Brain microvascular endothelial cell (primary cell): ENCODE measurements around the gene ADD3.

Experiments used
- DNase-seq: peaks from one replicate; pipeline ENCODE4 v3.0.0-alpha.2; 2020
- H3K27ac ChIP-seq: fragments of 250-450 bp; sonication (Bioruptor Pico); 2 replicates; pipeline ENCODE4 v1.5.1; 2020; ENCODE audit warnings: mild to moderate bottlenecking, moderate library complexity
- H3K27me3 ChIP-seq: fragments of 250-450 bp; sonication (Bioruptor Pico); replicated peaks from 2 replicates; pipeline ENCODE4 v1.5.1; 2020; ENCODE audit warnings: mild to moderate bottlenecking
- H3K36me3 ChIP-seq: fragments of 250-450 bp; sonication (Bioruptor Pico); replicated peaks from 2 replicates; pipeline ENCODE4 v1.5.1; 2020; ENCODE audit warnings: mild to moderate bottlenecking
- H3K4me3 ChIP-seq: 2 replicates; pipeline ENCODE4 v1.5.1; 2011; ENCODE audit warnings: low read depth, mild to moderate bottlenecking, control low read depth, low read length, moderate library complexity
- CTCF ChIP-seq: IDR thresholded peaks from 2 replicates; pipeline ENCODE4 v1.5.1; 2011; ENCODE audit warnings: low read depth, mild to moderate bottlenecking, moderate library complexity, low read length, control low read depth, inconsistent platforms; ENCODE audit errors: missing control alignments
- in situ Hi-C: cut with HindIII; loops from 2 replicates; pipeline ENCODE4 v1.10.0; 2017; ENCODE audit warnings: low sequenced_read_pairs, low pct_ligation_motif_present

ADD3 gene

GRCh38 chr10:110163841-110164240, 156.1 kb downstream of the ADD3 start:
- in situ Hi-C loops = no loop called here
- TF ChIP-seq CTCF = no peak
- Histone ChIP-seq H3K4me3 (no peak overlapping the region), H3K27me3 (peaks cover 12% of the 10 kb centered on the region), H3K27ac (no peak overlapping the region), H3K36me3 (no peaks in the 10 kb centered on the region)
- DNase-seq = no peak

GRCh38 chr10:110165239-110165638, 157.5 kb downstream of the ADD3 start:
- Histone ChIP-seq H3K4me3 (no peak overlapping the region), H3K36me3 (no peaks in the 10 kb centered on the region), H3K27me3 (peaks cover 25% of the 10 kb centered on the region), H3K27ac (no peak overlapping the region)
- DNase-seq = no peak
- no peak for TF ChIP-seq CTCF
- in situ Hi-C loops = no loop called here

GRCh38 chr10:110167149-110167548, 159.4 kb downstream of the ADD3 start:
- Histone ChIP-seq H3K36me3 (no peaks in the 10 kb centered on the region), H3K27me3 (peaks cover 25% of the 10 kb centered on the region), H3K27ac (no peak overlapping the region), H3K4me3 (no peak overlapping the region)
- in situ Hi-C loops = no loop called here
- TF ChIP-seq CTCF = no peak
- DNase-seq = no peak

GRCh38 chr10:110168601-110169481, 161.1 kb downstream of the ADD3 start:
- no peak overlapping the region for H3K4me3 ChIP-seq
- peaks cover 25% of the 10 kb centered on the region for H3K27me3 ChIP-seq
- no peaks in the 10 kb centered on the region for H3K36me3 ChIP-seq
- DNase-seq = no peak
- in situ Hi-C loops = no loop called here
- H3K27ac ChIP-seq = no peak overlapping the region
- no peak for TF ChIP-seq CTCF

GRCh38 chr10:110169586-110169985, 161.8 kb downstream of the ADD3 start:
- no peak for DNase-seq
- Histone ChIP-seq H3K27me3 (peaks cover 25% of the 10 kb centered on the region), H3K27ac (no peak overlapping the region), H3K4me3 (no peak overlapping the region), H3K36me3 (no peaks in the 10 kb centered on the region)
- in situ Hi-C loops = no loop called here
- TF ChIP-seq CTCF = no peak
